Fibroblast of the aortic adventitia (primary cell): ENCODE data around the gene AFF3. TPM values are rescaled to one million over a fixed set of nuclear protein-coding genes. Genes with fewer than 3 reads are reported as not detected.

Experiments used
- DNase-seq: peaks from one replicate; pipeline ENCODE4 v3.0.0-alpha.2; 2010; ENCODE audit warnings: low read depth
- H3K4me3 ChIP-seq: 2 replicates; pipeline ENCODE4 v1.5.1; 2011; ENCODE audit warnings: low read depth, mild to moderate bottlenecking, control low read depth, low read length, moderate library complexity
- CTCF ChIP-seq: IDR thresholded peaks from 2 replicates; pipeline ENCODE4 v1.5.1; 2011; ENCODE audit warnings: mild to moderate bottlenecking, low read length, control low read depth, inconsistent platforms; ENCODE audit not compliant: insufficient read depth
- total RNA-seq: library from RNA; depleted of rRNA; stranded (reverse); fragments of >200 nt; gene quantifications from 2 replicates; pipeline ENCODE4 v1.2.3, GENCODE V29; 2012; ENCODE audit warnings: low replicate concordance

AFF3 gene
- total RNA-seq, 1 donor = 4.2 TPM

- TF ChIP-seq CTCF = no peak
- no peak overlapping the region for H3K4me3 ChIP-seq
- no peak for DNase-seq
Observed at GRCh38 chr2:99989905-99990304, 152.5 kb downstream of the AFF3 start.

- no peak for TF ChIP-seq CTCF
- DNase-seq = peak; percentile 40
- H3K4me3 ChIP-seq = no peak overlapping the region
Observed at GRCh38 chr2:99988599-99988998, 153.8 kb downstream of the AFF3 start.

- DNase-seq = no peak
- no peak for TF ChIP-seq CTCF
- H3K4me3 ChIP-seq = no peak overlapping the region
Observed at GRCh38 chr2:99987160-99987559, 155.2 kb downstream of the AFF3 start.

GRCh38 chr2:99984799-99985515, 157.4 kb downstream of the AFF3 start:
- no peak for TF ChIP-seq CTCF
- DNase-seq = peak; percentile 54

GRCh38 chr2:99982744-99983143, 159.6 kb downstream of the AFF3 start:
- H3K4me3 ChIP-seq = no peak overlapping the region
- no peak for TF ChIP-seq CTCF
- no peak for DNase-seq

More at GRCh38 chr2:99984799-99985515, 157.4 kb downstream of the AFF3 start:
- H3K4me3 ChIP-seq = no peak overlapping the region

GRCh38 chr2:99981840-99982239, 160.6 kb downstream of the AFF3 start:
- H3K4me3 ChIP-seq = no peak overlapping the region
- no peak for TF ChIP-seq CTCF
- DNase-seq = no peak

- no peak for DNase-seq
- TF ChIP-seq CTCF = no peak
Observed at GRCh38 chr2:99980176-99980575, 162.2 kb downstream of the AFF3 start.

More at GRCh38 chr2:99980176-99980575, 162.2 kb downstream of the AFF3 start:
- H3K4me3 ChIP-seq = no peak overlapping the region
